Astrocyte of the cerebellum (primary cell): ENCODE results near the gene ARHGEF40.
A peak's percentile ranks its signal among the peaks of the same experiment; 100 is the strongest.

Source experiments
- DNase-seq: peaks from one replicate; pipeline ENCODE4 v3.0.0-alpha.2; 2011; ENCODE audit warnings: low read depth
- H3K4me3 ChIP-seq: 2 replicates; pipeline ENCODE4 v1.5.1; 2011; ENCODE audit warnings: mild to moderate bottlenecking, low read depth, low read length, moderate library complexity
- CTCF ChIP-seq: IDR thresholded peaks from 2 replicates; pipeline ENCODE4 v1.5.1; 2012; ENCODE audit warnings: low read length, low read depth, moderate library complexity, mild to moderate bottlenecking; ENCODE audit errors: missing control alignments
- in situ Hi-C: cut with HindIII; loops from 2 replicates; pipeline ENCODE4 v1.10.0; 2017; ENCODE audit warnings: low sequenced_read_pairs

Gene ARHGEF40

GRCh38 chr14:21033133-21033698 is 36.9 kb upstream of the ARHGEF40 start:
- DNase-seq = no peak
- no peak for TF ChIP-seq CTCF
- in situ Hi-C loops = no loop called here
- no peak overlapping the region for H3K4me3 ChIP-seq

GRCh38 chr14:21034707-21035106 is 35.4 kb upstream of the ARHGEF40 start, which contains the start of gene RNASE13:
RNASE13 (minus strand) TSS chr14:21034807; CDS start chr14:21034288, 519 bp downstream.
- in situ Hi-C loops = no loop called here
- TF ChIP-seq CTCF = no peak
- no peak within 1 kb of the TSS for H3K4me3 ChIP-seq
- no peak for DNase-seq

DNA sequence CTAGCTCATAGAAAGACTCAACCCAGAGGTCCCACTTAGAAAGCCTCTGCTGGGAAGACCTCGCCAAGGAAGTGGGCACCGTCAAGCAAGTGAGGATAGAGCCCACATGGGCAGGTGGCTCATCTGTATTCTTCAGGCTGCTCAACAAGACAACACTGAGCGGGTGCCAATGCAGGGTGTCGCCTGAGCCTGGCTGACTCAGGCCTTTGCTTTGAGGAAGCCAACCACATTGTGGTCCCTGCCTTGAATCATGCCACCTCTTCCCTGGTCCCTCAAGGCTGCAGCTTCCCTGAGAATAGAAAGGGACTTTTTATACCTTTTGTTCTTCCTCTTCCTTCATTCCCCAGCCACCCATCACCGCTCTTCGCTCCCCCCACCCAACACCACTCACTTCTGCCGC is 33.4 kb upstream of the ARHGEF40 start:
- no peak overlapping the region for H3K4me3 ChIP-seq
- DNase-seq = no peak
- in situ Hi-C loops = no loop called here
- TF ChIP-seq CTCF = no peak

DNA sequence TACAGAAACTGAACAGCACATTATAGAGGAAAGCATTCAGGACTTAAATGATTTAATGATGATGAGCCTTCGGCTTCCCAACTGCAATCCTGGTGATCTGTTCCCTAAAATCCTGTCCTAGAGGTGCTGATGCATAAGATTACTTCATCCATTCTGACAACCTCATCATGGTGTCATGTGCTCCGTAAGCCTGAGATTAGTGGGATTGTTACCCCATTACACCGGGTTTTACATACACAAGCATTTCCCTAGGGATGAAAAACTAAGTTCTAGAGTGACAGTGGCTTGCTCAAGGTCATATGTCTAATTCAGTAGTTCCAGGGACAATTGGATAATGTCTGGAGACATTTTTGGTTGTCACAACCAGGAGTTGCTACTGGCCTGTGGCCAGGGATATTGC is 32.9 kb upstream of the ARHGEF40 start:
- no peak for DNase-seq
- no peak overlapping the region for H3K4me3 ChIP-seq
- no peak for TF ChIP-seq CTCF
- in situ Hi-C loops = no loop called here

DNA sequence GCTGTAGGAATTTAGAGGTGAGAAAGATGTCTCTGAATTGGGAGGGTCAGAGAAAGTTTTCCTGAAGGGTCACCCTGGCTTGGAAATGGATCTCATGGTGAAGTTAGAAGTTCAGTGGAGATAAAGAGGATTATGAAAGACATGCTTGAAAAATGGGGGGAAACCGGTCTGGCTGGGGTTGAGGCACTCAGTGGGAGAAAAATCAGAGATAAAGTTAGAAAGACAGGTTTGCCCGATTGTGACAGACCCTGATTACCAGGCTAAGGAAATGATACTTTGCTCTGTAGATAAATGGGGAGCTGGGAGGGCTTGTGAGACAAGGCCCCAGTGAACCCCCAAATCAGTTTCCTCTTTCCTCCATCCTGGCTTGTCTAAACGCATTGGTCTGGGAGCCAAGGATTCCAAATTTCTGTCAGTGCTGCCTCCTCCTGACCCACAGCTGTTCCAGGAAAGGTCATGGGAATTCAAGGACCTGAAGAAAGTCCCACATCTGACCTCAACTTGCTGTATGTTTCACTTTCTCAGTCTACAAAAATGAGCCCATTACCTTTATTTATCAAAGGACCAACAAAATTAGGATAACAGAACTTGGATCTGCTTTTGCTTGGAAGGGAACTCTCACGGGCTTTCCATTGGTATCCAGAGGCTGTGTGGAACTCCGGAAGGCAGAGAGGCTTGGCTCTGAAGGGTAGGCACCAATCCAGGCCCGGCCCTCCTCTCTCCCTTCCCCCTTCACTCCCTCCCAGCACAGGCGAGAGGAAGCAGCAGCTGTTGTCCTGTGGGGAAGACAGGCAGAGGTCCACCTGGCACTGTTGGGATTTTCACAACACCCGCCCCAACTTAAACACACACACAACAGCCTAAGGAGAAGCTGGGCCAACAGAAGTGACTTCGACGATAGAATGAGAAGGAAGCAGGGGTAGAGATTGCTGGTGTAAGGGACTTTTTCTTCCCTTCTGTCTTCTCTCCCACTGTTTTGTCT is 31.4 kb upstream of the ARHGEF40 start:
- in situ Hi-C loops = no loop called here
- no peak for DNase-seq
- no peak overlapping the region for H3K4me3 ChIP-seq
- no peak for TF ChIP-seq CTCF

GRCh38 chr14:21039585-21040369 is 30.3 kb upstream of the ARHGEF40 start:
- H3K4me3 ChIP-seq = no peak overlapping the region
- DNase-seq = peak; percentile 50
- in situ Hi-C loops = no loop called here
- peak; percentile 69 for TF ChIP-seq CTCF
